IPS DF 6.9 (cell line): ENCODE measurements around the gene FILIP1.

Experiments used
- DNase-seq: peaks from one replicate; pipeline ENCODE4 v3.0.0-alpha.2; 2013; ENCODE audit warnings: low read depth, low spot score
- H3K27ac ChIP-seq: one replicate; pipeline ENCODE4 v1.5.1; 2013; ENCODE audit warnings: low read length, control low read depth
- H3K27me3 ChIP-seq: 2 replicates; pipeline ENCODE4 v1.6.1; 2013; ENCODE audit warnings: mild to moderate bottlenecking, low read length; ENCODE audit not compliant: control insufficient read depth, insufficient read depth
- H3K36me3 ChIP-seq: 2 replicates; pipeline ENCODE4 v1.6.1; 2013; ENCODE audit warnings: low read length; ENCODE audit not compliant: control insufficient read depth, insufficient read depth
- H3K4me1 ChIP-seq: 2 replicates; pipeline ENCODE4 v1.6.1; 2013; ENCODE audit warnings: low read length; ENCODE audit not compliant: control insufficient read depth, insufficient read depth
- H3K4me3 ChIP-seq: 2 replicates; pipeline ENCODE4 v1.5.1; 2013; ENCODE audit warnings: mild to moderate bottlenecking, low read length
- H3K9me3 ChIP-seq: 2 replicates; pipeline ENCODE4 v1.6.1; 2013; ENCODE audit warnings: low read length, inconsistent platforms; ENCODE audit not compliant: control insufficient read depth, insufficient read depth
- WGBS: extraction: QIAGEN DNeasy Blood & Tissue Kit; methylation state at CpG from one replicate; pipeline ENCODE4 v1.1.7; 2013; ENCODE audit warnings: mixed read lengths, missing lambda C conversion rate; ENCODE audit not compliant: insufficient read length, insufficient coverage; 5-methylcytosine and 5-hydroxymethylcytosine counted together

Gene FILIP1

GRCh38 chr6:75368864-75369402, 124.7 kb downstream of the FILIP1 start:
- DNase-seq, result no peak
- Histone ChIP-seq H3K4me3 (no peak overlapping the region), H3K27me3 (no peaks in the 10 kb centered on the region), H3K9me3 (no peaks in the 10 kb centered on the region), H3K36me3 (no peaks in the 10 kb centered on the region), H3K27ac (no peak overlapping the region), H3K4me1 (no peaks in the 10 kb centered on the region)
- WGBS, result no CpG with 5 or more reads among the region's 3 CpGs

- no peaks in the 10 kb centered on the region for H3K4me1 ChIP-seq
- no peak overlapping the region for H3K27ac ChIP-seq
- H3K36me3 ChIP-seq, result no peaks in the 10 kb centered on the region
- H3K9me3 ChIP-seq, result no peaks in the 10 kb centered on the region
- no peaks in the 10 kb centered on the region for H3K27me3 ChIP-seq
- no peak for DNase-seq
- no peak overlapping the region for H3K4me3 ChIP-seq
- no CpG with 5 or more reads among the region's 6 CpGs for WGBS
Measured at GRCh38 chr6:75368151-75368779, 125.3 kb downstream of the FILIP1 start.

- Histone ChIP-seq H3K4me1 (no peaks in the 10 kb centered on the region), H3K27ac (no peak overlapping the region), H3K36me3 (no peaks in the 10 kb centered on the region), H3K9me3 (no peaks in the 10 kb centered on the region), H3K27me3 (no peaks in the 10 kb centered on the region), H3K4me3 (no peak overlapping the region)
- no CpG with 5 or more reads among the region's 2 CpGs for WGBS
- no peak for DNase-seq
Measured at GRCh38 chr6:75363304-75363703, 130.3 kb downstream of the FILIP1 start.

GRCh38 chr6:75353644-75354043, 140.0 kb downstream of the FILIP1 start:
- H3K27ac ChIP-seq, result no peak overlapping the region
- no peak for DNase-seq
- H3K4me3 ChIP-seq, result no peak overlapping the region
- no peaks in the 10 kb centered on the region for H3K36me3 ChIP-seq
- WGBS, result no CpG with 5 or more reads among the region's 4 CpGs
- no peaks in the 10 kb centered on the region; the same call in 1 of the 2 replicates for H3K4me1 ChIP-seq
- H3K9me3 ChIP-seq, result no peaks in the 10 kb centered on the region
- H3K27me3 ChIP-seq, result no peaks in the 10 kb centered on the region

GRCh38 chr6:75351570-75351969, 142.0 kb downstream of the FILIP1 start:
- no peak overlapping the region for H3K27ac ChIP-seq
- H3K4me1 ChIP-seq, result no peaks in the 10 kb centered on the region; the same call in 1 of the 2 replicates
- no peak for DNase-seq
- no peak overlapping the region for H3K4me3 ChIP-seq
- H3K27me3 ChIP-seq, result no peaks in the 10 kb centered on the region
- no CpG with 5 or more reads among the region's 2 CpGs for WGBS
- H3K9me3 ChIP-seq, result no peaks in the 10 kb centered on the region
- no peaks in the 10 kb centered on the region for H3K36me3 ChIP-seq

GRCh38 chr6:75350808-75351207, 142.8 kb downstream of the FILIP1 start:
- no peak for DNase-seq
- no peaks in the 10 kb centered on the region for H3K36me3 ChIP-seq
- no peaks in the 10 kb centered on the region; the same call in 1 of the 2 replicates for H3K4me1 ChIP-seq
- no peak overlapping the region for H3K4me3 ChIP-seq
- no peak overlapping the region for H3K27ac ChIP-seq
- WGBS, result no CpG with 5 or more reads among the region's 6 CpGs
- no peaks in the 10 kb centered on the region for H3K27me3 ChIP-seq
- no peaks in the 10 kb centered on the region for H3K9me3 ChIP-seq

GRCh38 chr6:75350156-75350555, 143.4 kb downstream of the FILIP1 start:
- no peak for DNase-seq
- no peak overlapping the region; the same call in 1 of the 2 replicates for H3K4me3 ChIP-seq
- no peaks in the 10 kb centered on the region for H3K36me3 ChIP-seq
- no peak overlapping the region for H3K27ac ChIP-seq
- no peaks in the 10 kb centered on the region for H3K27me3 ChIP-seq
- H3K4me1 ChIP-seq, result no peaks in the 10 kb centered on the region; the same call in 1 of the 2 replicates
- H3K9me3 ChIP-seq, result no peaks in the 10 kb centered on the region
- no CpG with 5 or more reads among the region's 3 CpGs for WGBS

- Histone ChIP-seq H3K27me3 (no peaks in the 10 kb centered on the region), H3K27ac (no peak overlapping the region), H3K4me1 (no peaks in the 10 kb centered on the region; the same call in 1 of the 2 replicates), H3K9me3 (no peaks in the 10 kb centered on the region), H3K4me3 (peak overlapping the region; percentile 8; the same call in 1 of the 2 replicates), H3K36me3 (no peaks in the 10 kb centered on the region)
- DNase-seq, result no peak
- WGBS, result no CpG with 5 or more reads among the region's 24 CpGs
Measured at GRCh38 chr6:75349262-75349984, 144.2 kb downstream of the FILIP1 start.

- H3K27ac ChIP-seq, result no peak overlapping the region
- no peaks in the 10 kb centered on the region for H3K9me3 ChIP-seq
- no peaks in the 10 kb centered on the region for H3K27me3 ChIP-seq
- DNase-seq, result no peak
- no peaks in the 10 kb centered on the region; the same call in 1 of the 2 replicates for H3K4me1 ChIP-seq
- no peaks in the 10 kb centered on the region for H3K36me3 ChIP-seq
- no peak overlapping the region for H3K4me3 ChIP-seq
Measured at GRCh38 chr6:75348882-75349261, 144.7 kb downstream of the FILIP1 start.

GRCh38 chr6:75347898-75348610, 145.5 kb downstream of the FILIP1 start:
- H3K27ac ChIP-seq, result no peak overlapping the region
- no CpG with 5 or more reads among the region's 2 CpGs for WGBS
- DNase-seq, result no peak
- H3K27me3 ChIP-seq, result no peaks in the 10 kb centered on the region
- H3K9me3 ChIP-seq, result no peaks in the 10 kb centered on the region
- no peaks in the 10 kb centered on the region for H3K36me3 ChIP-seq
- H3K4me1 ChIP-seq, result no peaks in the 10 kb centered on the region; the same call in 1 of the 2 replicates
- no peak overlapping the region for H3K4me3 ChIP-seq
